ENCODE measurements around the gene GEMIN7.

The GEMIN7 gene

GRCh38 chr19:45102481-45102880, 23.4 kb downstream of the GEMIN7 start:
- Histone ChIP-seq H2AFZ (ENCODE audit: low read depth, low read length, severe bottlenecking) (no peak overlapping the region), H3K36me3 (ENCODE audit: low read length) (no peaks in the 10 kb centered on the region), H3K79me2 (ENCODE audit: insufficient read depth, low read length) (peaks cover 88% of the 10 kb centered on the region), H3K27me3 (ENCODE audit: low read length) (no peaks in the 10 kb centered on the region), H3K27ac (ENCODE audit: low read depth, low read length) (no peak overlapping the region), H3K4me2 (ENCODE audit: low read depth, low read length, poor library complexity, severe bottlenecking) (no peak overlapping the region), H3K9ac (ENCODE audit: low read length) (no peak overlapping the region), H3K9me3 (ENCODE audit: insufficient read depth, low read length) (no peaks in the 10 kb centered on the region), H3F3A (ENCODE audit: insufficient read depth) (no peaks in the 10 kb centered on the region), H4K20me1 (ENCODE audit: low read depth, low read length) (no peaks in the 10 kb centered on the region; the same call in 1 of the 2 replicates), H3K4me3 (ENCODE audit: insufficient read depth, low read length, poor library complexity, severe bottlenecking) (no peak overlapping the region), H3K9me2 (replicated peaks; ENCODE audit: insufficient read depth, low read length) (no peaks in the 10 kb centered on the region)
- no peak for TF ChIP-seq EZH2phosphoT487 (conservative IDR thresholded peaks at IDR 0.05; ENCODE audit: low read length)
- no peak for TF ChIP-seq CTCF (IDR thresholded peaks at IDR 0.05; ENCODE audit: insufficient read depth, low read length, poor library complexity, severe bottlenecking)

DNA sequence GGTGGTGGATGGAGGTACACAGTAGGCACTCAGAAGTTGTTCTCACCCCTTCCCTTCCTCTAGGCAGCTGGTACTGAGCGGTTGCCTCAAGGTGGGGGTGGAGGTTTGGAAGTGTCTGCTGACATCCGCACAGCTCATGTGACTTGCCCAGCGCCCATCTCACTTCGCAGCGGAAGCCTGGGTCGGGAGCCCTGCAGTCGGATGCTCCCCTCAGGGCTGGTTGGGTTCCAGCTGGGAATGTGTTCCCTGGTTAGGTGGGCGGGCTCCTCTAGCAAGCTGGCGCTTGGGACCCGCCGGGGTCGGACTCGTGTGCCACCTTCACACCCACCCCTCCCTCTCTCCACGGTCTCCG, 24.1 kb downstream of the GEMIN7 start:
- no peak overlapping the region for H3K9ac ChIP-seq (ENCODE audit: low read length)
- H3K4me3 ChIP-seq (ENCODE audit: insufficient read depth, low read length, poor library complexity, severe bottlenecking), result no peak overlapping the region
- H2AFZ ChIP-seq (ENCODE audit: low read depth, low read length, severe bottlenecking), result no peak overlapping the region
- H4K20me1 ChIP-seq (ENCODE audit: low read depth, low read length), result no peaks in the 10 kb centered on the region; the same call in 1 of the 2 replicates
- H3K9me2 ChIP-seq (replicated peaks; ENCODE audit: insufficient read depth, low read length), result no peaks in the 10 kb centered on the region
- no peak overlapping the region for H3K4me2 ChIP-seq (ENCODE audit: low read depth, low read length, poor library complexity, severe bottlenecking)
- H3K27me3 ChIP-seq (ENCODE audit: low read length), result no peaks in the 10 kb centered on the region
- H3K79me2 ChIP-seq (ENCODE audit: insufficient read depth, low read length), result peaks cover 88% of the 10 kb centered on the region
- H3K36me3 ChIP-seq (ENCODE audit: low read length), result no peaks in the 10 kb centered on the region
- TF ChIP-seq EZH2phosphoT487 (conservative IDR thresholded peaks at IDR 0.05; ENCODE audit: low read length) (no peak), CTCF (IDR thresholded peaks at IDR 0.05; ENCODE audit: insufficient read depth, low read length, poor library complexity, severe bottlenecking) (no peak)
- no peaks in the 10 kb centered on the region for H3F3A ChIP-seq (ENCODE audit: insufficient read depth)
- H3K9me3 ChIP-seq (ENCODE audit: insufficient read depth, low read length), result no peaks in the 10 kb centered on the region
- H3K27ac ChIP-seq (ENCODE audit: low read depth, low read length), result no peak overlapping the region

DNA sequence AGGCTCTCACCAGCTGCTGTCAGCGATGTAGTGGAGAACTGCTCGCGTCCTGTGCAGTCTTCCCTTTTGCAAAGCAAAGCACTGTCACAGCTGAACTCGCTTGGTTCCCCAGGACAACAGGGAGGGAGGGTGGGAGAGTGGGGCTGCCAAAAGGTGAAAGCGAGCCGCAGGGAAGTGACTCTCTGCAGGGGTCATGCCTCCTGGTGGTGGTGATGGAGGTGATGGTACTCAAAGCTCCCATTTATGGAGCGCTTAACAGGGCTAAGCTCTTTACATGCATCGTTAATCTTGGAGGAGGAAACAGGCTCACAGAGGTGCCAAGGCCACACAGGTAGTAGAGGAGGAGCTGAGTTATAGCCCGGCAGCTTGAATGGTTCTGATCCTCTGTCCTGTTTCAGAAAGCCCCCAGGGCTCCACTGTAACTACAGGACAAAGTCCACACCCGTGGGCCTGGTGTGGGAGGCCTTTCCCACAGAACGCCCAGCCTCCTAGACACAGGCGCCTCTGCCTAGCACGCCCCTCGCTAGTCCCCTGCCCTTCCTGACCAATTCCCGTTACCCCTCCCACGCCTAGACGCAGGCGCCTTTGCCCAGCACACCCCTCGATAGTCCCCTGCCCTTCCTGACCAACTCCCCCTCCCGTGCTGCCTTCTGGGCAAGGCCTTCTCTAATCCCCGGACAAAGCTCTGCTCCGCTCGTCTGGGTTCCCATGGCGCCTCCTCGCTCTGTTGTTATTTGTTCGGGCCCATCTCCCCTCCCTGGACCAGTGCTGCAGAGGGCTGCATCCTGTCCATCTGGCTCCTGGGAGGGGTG, 24.7 kb downstream of the GEMIN7 start:
- Histone ChIP-seq H4K20me1 (ENCODE audit: low read depth, low read length) (no peaks in the 10 kb centered on the region; the same call in 1 of the 2 replicates), H3K4me3 (ENCODE audit: insufficient read depth, low read length, poor library complexity, severe bottlenecking) (no peak overlapping the region), H3K27me3 (ENCODE audit: low read length) (no peaks in the 10 kb centered on the region), H3F3A (ENCODE audit: insufficient read depth) (no peaks in the 10 kb centered on the region), H3K27ac (ENCODE audit: low read depth, low read length) (no peak overlapping the region), H3K9me2 (replicated peaks; ENCODE audit: insufficient read depth, low read length) (no peaks in the 10 kb centered on the region), H3K9me3 (ENCODE audit: insufficient read depth, low read length) (no peaks in the 10 kb centered on the region), H3K9ac (ENCODE audit: low read length) (no peak overlapping the region), H3K79me2 (ENCODE audit: insufficient read depth, low read length) (peaks cover 87% of the 10 kb centered on the region), H3K4me2 (ENCODE audit: low read depth, low read length, poor library complexity, severe bottlenecking) (no peak overlapping the region), H3K36me3 (ENCODE audit: low read length) (no peaks in the 10 kb centered on the region), H2AFZ (ENCODE audit: low read depth, low read length, severe bottlenecking) (no peak overlapping the region)
- TF ChIP-seq EZH2phosphoT487 (conservative IDR thresholded peaks at IDR 0.05; ENCODE audit: low read length), result no peak
- no peak for TF ChIP-seq CTCF (IDR thresholded peaks at IDR 0.05; ENCODE audit: insufficient read depth, low read length, poor library complexity, severe bottlenecking)

Measured in SU-DHL-6 (cell line).